PC-9 (cell line): Measurements from ENCODE around the gene FGF22. TPM values are rescaled to one million over a fixed set of nuclear protein-coding genes. Genes with fewer than 3 reads are reported as not detected.

Source experiments
- BruUV-seq: library from RNA; stranded (reverse); fragments of 400-500 nt; replicated peaks from 2 replicates; lab custom pipeline; 2021; lab: Mats Ljungman, UMichigan
- CTCF ChIA-PET: fragments of 300-600 bp; sonication (Branson Sonifier 250); formaldehyde crosslinking; loops from one replicate; lab custom pipeline; 2022; ENCODE audit warnings: antibody characterized with exemption; lab: Charles Lee
- POLR2A ChIA-PET: fragments of 300-600 bp; sonication (Branson Sonifier 250); formaldehyde crosslinking; loops from one replicate; lab custom pipeline; 2022; ENCODE audit warnings: antibody characterized with exemption; ENCODE audit not compliant: unreplicated experiment; lab: Charles Lee
- DNase-seq, 2 experiments: peaks; one replicate each; pipeline versions ENCODE4 v3.0.0 to v3.0.0-alpha.2; 2015 to 2022; ENCODE audit warnings: mixed read lengths in 1 of 2
- H2AFZ ChIP-seq: fragments of 200-600 bp; sonication (generic); 2 replicates; pipeline ENCODE4 v1.8.1; 2017; ENCODE audit warnings: antibody characterized with exemption
- H3F3A ChIP-seq: fragments of 200-600 bp; sonication (generic); 2 replicates; pipeline ENCODE4 v1.8.1; 2017; ENCODE audit warnings: antibody characterized with exemption, mild to moderate bottlenecking, low read depth; ENCODE audit not compliant: insufficient read depth
- H3K27ac ChIP-seq: fragments of 200-600 bp; sonication (generic); 2 replicates; pipeline ENCODE4 v1.6.1; 2016; ENCODE audit warnings: mixed run types
- H3K27me3 ChIP-seq: fragments of 200-600 bp; sonication (generic); 2 replicates; pipeline ENCODE4 v1.6.1; 2016; ENCODE audit warnings: low read depth, mixed run types; ENCODE audit not compliant: insufficient read depth
- H3K36me3 ChIP-seq: fragments of 200-600 bp; sonication (generic); 2 replicates; pipeline ENCODE4 v1.6.1; 2016; ENCODE audit warnings: low read depth, mixed run types
- H3K4me1 ChIP-seq: fragments of 200-600 bp; sonication (generic); replicated peaks from 2 replicates; pipeline ENCODE4 v1.6.1; 2016; ENCODE audit warnings: mixed run types; ENCODE audit not compliant: insufficient read depth
- H3K4me2 ChIP-seq: fragments of 200-600 bp; sonication (generic); 2 replicates; pipeline ENCODE4 v1.6.1; 2017; ENCODE audit warnings: mixed run types
- H3K4me3 ChIP-seq: fragments of 200-600 bp; sonication (generic); 2 replicates; pipeline ENCODE4 v1.6.1; 2016; ENCODE audit warnings: mixed run types
- H3K79me2 ChIP-seq: fragments of 200-600 bp; sonication (generic); 2 replicates; pipeline ENCODE4 v1.6.1; 2017; ENCODE audit warnings: low read depth, mixed run types
- H3K9me2 ChIP-seq: fragments of 200-600 bp; sonication (generic); 2 replicates; pipeline ENCODE4 v1.8.1; 2017; ENCODE audit warnings: mild to moderate bottlenecking; ENCODE audit not compliant: insufficient read depth
- H3K9me3 ChIP-seq: fragments of 200-600 bp; sonication (generic); 2 replicates; pipeline ENCODE4 v1.8.1; 2016; ENCODE audit warnings: low read depth; ENCODE audit not compliant: insufficient read depth
- H4K20me1 ChIP-seq: fragments of 200-600 bp; sonication (generic); 2 replicates; pipeline ENCODE4 v1.8.1; 2017; ENCODE audit not compliant: insufficient read depth
- CTCF ChIP-seq: fragments of 200-600 bp; sonication (generic); conservative IDR thresholded peaks from 2 replicates; pipeline ENCODE4 v1.6.1; 2017; ENCODE audit warnings: mixed run types, antibody characterized with exemption, mild to moderate bottlenecking, moderate library complexity
- EZH2 ChIP-seq: fragments of 200-600 bp; sonication (generic); IDR thresholded peaks from 2 replicates; pipeline ENCODE4 v1.8.0; 2017; ENCODE audit warnings: antibody characterized with exemption, low read depth
- intact Hi-C: fragments of 100-400 bp; cut with micrococcal nuclease; formaldehyde crosslinking; loops from one replicate; pipeline ENCODE4 v1.10.0; 2022; ENCODE audit not compliant: unreplicated experiment
- total RNA-seq: library from RNA; stranded (reverse); gene quantifications from 2 replicates; pipeline ENCODE4 v1.2.3, GENCODE V29; 2021

The FGF22 gene
- total RNA-seq, 1 experiment from 2014 or later = not detected

GRCh38 chr19:645912-646778 is 6.5 kb downstream of the FGF22 start:
- ChIA-PET POLR2A (no interaction called here), CTCF (no interaction called here)
- Histone ChIP-seq H3K79me2 (no peaks in the 10 kb centered on the region), H3K36me3 (no peaks in the 10 kb centered on the region), H3K27ac (no peak overlapping the region), H3K4me3 (no peak overlapping the region), H2AFZ (no peak overlapping the region), H4K20me1 (peaks cover 5% of the 10 kb centered on the region; the same call in 1 of the 2 replicates), H3F3A (peaks cover 6% of the 10 kb centered on the region; the same call in 1 of the 2 replicates), H3K4me1 (no peaks in the 10 kb centered on the region), H3K9me2 (no peaks in the 10 kb centered on the region), H3K27me3 (no peaks in the 10 kb centered on the region), H3K9me3 (no peaks in the 10 kb centered on the region), H3K4me2 (no peak overlapping the region)
- DNase-seq = no peak
- BruUV-seq = no TSS peak
- no peak for TF ChIP-seq EZH2
- TF ChIP-seq CTCF = no peak
- intact Hi-C loops = no loop called here

DNA sequence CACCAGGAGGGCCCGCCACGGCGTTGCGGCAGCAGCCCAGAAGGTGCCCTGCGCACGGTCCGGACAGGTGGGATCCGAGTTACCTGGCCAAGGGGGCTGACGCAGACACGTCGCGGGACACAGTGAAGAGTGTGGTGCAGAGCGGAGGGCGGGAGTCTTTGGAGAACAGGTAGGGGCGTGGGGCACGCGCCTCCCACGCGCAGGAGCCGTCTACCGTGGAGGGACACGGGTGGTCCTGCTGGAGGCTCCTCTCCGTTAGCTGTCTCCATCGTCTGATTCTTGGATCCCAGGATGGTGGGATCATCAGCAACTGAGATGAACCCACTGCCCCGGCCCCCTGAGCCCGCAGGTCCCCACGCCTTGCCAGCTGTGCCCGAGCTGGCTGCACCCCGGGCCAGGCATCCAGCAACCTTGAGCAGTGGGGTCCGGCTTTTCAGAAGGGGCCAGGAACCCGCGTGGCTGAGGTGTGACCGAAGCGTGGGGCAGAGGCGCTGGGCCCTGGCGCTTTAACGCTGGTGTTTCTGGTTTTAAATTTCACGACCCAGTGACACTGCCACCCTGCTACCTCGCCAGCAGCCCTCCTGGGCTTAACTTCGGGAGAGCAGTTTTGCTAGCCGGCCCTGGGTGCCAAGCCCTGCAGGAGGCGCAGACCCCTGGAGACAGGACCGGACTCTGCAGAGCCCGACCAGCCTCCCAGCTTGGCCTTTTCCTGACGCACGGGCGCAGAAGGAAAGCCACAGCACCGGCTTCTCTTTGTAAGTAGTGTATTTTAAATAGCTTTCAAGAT is 7.3 kb downstream of the FGF22 start:
- Histone ChIP-seq H3K79me2 (no peaks in the 10 kb centered on the region), H3K4me3 (no peak overlapping the region), H3K4me1 (no peaks in the 10 kb centered on the region), H3K9me3 (no peaks in the 10 kb centered on the region), H4K20me1 (peaks cover 11% of the 10 kb centered on the region; the same call in 1 of the 2 replicates), H3K4me2 (no peak overlapping the region), H3K27ac (no peak overlapping the region), H2AFZ (no peak overlapping the region), H3K27me3 (no peaks in the 10 kb centered on the region), H3K36me3 (no peaks in the 10 kb centered on the region), H3K9me2 (no peaks in the 10 kb centered on the region), H3F3A (peaks cover 6% of the 10 kb centered on the region; the same call in 1 of the 2 replicates)
- DNase-seq = no peak
- no TSS peak for BruUV-seq
- intact Hi-C loops = no loop called here
- ChIA-PET CTCF (no interaction called here), POLR2A (no interaction called here)
- no peak for TF ChIP-seq CTCF
- TF ChIP-seq EZH2 = no peak

GRCh38 chr19:647566-648284 is 8.0 kb downstream of the FGF22 start:
- H4K20me1 ChIP-seq = peaks cover 19% of the 10 kb centered on the region
- BruUV-seq = TSS peak; percentile 47
- peaks cover 6% of the 10 kb centered on the region; the same call in 1 of the 2 replicates for H3F3A ChIP-seq
- no peaks in the 10 kb centered on the region for H3K27me3 ChIP-seq
- H3K4me3 ChIP-seq = no peak overlapping the region
- H3K9me2 ChIP-seq = no peaks in the 10 kb centered on the region
- no peaks in the 10 kb centered on the region for H3K36me3 ChIP-seq
- no peaks in the 10 kb centered on the region for H3K9me3 ChIP-seq
- H3K4me2 ChIP-seq = no peak overlapping the region
- H3K79me2 ChIP-seq = peaks cover 6% of the 10 kb centered on the region
- CTCF ChIA-PET = no interaction called here
- TF ChIP-seq EZH2 (no peak), CTCF (no peak)
- POLR2A ChIA-PET = no interaction called here
- no peaks in the 10 kb centered on the region for H3K4me1 ChIP-seq
- H2AFZ ChIP-seq = no peak overlapping the region
- no peak for DNase-seq
- intact Hi-C loops = no loop called here
- H3K27ac ChIP-seq = no peak overlapping the region
